ENCODE results near the gene ZNF785.
"Not testable (repeated sequence)": the region's sequence is repeated elsewhere in the genome, so short reads cannot be mapped to it uniquely, and the experiment has no call there.

ZNF785 gene

DNA sequence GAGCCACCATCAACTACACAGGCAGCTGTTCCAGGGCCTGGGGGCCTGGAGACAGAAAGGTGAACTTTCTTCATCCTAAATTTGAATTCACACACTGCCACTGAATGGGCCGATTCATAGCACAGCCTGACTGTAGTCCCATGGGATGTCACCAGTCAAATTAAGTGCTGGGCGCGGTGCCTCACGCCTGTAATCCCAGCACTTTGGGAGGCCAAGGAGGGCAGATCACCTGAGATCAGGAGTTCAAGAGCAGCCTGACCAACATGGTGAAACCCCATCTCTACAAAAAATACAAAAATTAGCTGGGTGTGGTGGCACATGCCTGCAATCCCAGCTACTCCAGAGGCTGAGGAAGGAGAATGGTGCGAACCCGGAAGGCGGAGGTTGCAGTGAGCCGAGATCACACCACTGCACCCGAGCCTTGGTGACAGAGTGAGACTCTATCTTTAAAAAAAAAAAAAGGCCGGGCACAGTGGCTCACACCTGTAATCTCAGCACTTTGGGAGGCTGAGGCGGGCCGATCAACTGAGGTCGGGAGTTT lies 45.4 kb downstream of the ZNF785 start:
- DNase-seq (ENCODE audit: low read depth) = not testable (repeated sequence)

DNA sequence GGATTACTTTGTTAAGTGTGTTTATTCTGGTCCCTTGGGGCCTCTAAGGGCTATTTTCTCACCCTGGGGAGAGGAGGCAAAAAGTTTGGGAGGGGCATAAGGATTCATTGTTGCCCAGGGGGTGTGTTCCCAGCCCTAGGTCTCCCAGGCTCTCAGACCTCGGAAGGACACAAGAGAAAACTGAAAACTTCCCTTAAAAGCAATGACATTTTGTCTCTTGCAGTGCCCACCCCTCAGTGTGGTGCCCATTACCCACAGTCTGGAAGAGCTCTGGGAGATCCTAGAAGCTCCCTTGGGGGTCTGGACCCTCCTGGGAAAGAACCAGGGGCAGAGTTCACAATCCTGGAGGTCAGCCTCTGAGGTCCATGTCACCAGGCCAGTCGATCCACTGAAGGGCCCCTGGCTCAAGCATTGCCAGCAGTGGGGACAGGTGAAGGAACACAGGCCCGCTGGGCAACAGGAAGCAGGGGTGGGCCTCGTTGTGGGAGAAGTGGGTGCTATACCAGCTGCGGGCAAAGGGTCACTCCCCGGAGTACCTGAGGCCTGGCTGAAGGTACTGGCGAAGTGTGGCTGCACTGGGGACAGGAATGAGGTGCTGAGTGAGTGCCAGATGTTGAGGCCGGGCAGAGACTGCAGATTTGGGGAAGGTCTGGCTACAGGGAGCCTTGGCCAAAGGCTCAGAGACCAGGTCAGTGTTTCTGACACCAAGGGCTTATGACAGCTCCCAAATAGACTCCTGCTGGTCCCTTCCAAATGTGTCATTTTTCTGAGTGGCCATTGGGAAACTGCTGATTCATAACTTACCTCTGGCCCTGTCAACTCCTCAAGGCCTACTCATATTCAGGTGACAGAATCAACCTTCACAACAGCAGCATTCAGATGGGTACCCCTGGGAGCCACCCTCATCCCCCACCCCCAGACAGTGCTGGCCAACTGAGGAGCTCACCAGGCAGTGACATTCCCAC lies 46.2 kb downstream of the ZNF785 start:
- no peak for DNase-seq (ENCODE audit: low read depth)

DNA sequence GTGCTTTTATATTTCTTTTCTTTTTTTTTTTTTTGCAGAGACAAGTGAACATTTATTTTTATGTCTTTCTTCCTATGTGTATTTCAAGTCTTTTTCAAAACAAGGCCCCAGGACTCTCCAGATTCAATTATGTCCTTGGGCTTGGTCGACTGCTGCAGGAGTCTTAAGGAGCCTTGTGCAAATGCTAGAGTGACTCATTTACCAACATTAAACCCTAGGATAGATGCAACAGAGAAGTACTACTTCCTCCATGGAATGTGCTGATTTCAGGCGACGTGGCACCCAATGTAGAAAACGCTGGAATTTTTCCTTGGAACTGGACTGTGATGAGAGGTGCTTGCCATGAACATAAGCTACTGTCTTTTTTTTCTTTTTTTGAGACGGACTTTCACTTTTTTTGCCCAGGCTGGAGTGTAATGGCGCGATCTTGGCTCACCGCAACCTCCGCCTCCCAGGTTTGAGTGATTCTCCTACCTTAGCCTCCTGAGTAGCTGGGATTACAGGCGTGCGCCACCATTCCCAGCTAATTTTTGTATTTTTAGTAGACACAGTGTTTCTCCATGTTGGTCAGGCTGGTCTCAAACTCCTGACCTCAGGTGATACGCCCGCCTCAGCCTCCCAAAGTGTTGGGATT lies 49.0 kb downstream of the ZNF785 start:
- not testable (repeated sequence) for DNase-seq (ENCODE audit: low read depth)

DNA sequence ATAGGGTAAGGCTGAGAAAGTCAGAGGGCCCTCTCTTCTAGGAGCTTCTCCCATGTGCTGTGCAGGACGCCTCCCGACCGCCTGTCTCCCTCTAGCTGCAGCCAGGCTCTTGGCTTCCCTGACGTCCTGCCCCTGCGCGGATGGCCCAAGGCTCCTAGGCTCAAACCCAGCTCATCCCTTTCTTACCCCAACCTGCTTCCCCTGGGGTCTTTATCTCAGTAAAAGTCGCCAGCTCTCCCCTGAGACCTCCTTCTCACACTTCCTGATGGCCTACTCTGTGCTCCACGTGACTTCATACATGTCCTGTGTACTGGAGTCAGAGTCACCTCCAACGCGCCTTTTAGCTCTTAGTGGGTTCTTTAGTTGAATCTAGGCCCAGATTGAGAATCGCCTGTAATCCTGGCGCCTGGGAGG lies 49.7 kb downstream of the ZNF785 start:
- peak; percentile 48 for DNase-seq (ENCODE audit: low read depth)

DNA sequence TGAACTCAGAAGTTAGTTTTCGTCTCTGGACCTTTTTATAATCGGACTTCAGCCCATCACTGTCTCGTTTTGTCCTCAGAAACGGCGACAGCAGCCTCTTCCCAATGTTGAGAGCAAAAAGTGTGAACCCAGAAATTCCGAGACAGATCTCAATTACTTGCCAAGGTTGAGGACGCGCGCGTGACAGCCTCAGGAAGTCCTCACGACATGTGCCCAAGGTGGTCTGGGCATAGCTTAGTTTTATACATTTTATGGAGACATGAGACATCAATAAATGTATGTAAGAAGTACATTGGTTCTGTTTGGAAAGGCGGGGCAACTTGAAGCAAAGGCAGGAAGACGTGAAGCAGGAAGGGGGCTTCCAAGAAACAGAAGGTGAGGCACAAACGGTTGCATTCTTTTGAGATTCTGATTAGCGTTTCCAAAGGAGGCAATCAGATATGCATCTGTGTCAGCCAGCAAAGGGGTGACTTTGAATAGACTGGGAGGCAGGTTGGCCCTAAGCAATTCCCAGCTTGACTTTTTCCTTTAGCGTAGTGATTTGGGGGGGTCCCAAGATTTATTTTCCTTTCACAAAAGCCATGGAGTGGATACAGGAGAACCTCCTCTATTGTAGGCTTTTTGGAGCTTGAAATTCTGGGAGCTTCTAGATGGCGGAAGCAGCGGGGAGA lies 50.3 kb downstream of the ZNF785 start:
- DNase-seq (ENCODE audit: low read depth) = no peak

DNA sequence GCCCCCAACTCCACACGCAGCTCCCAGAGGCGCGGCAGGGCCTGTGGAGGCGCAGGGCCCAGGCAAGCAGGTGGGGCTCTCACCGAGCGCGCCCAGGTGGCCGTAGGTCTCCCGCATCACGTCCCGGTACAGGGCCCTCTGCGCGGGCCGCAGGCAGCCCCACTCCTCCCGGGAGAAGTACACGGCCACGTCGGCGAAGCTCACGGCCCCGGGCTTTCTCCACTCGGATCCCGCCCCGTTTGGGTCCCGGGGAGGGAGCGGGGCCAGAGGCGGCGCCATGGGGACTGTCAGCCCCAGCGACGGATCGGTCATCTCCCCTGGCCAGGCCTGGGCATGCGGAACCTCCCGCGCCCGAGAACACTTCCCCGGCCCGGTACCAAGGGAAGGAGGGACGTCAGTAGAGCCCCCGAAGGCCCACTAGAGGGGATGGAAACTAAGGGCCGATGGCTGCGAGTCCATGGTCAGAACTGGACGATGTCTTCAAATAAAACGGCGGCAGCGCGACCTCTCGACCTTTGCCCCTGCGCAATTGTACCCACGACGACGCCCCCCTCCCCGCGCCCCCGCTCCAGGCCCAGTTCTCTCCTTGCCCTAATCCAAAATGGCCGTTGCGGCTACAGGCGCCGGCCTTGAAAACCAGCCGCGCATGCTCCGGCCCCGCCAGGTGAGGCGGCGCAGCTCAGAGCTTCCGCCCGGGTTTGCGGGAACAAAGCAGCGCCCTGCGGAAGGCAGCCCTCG lies 51.0 kb downstream of the ZNF785 start, which contains the start of gene ZNF747:
Gene ZNF747 (minus strand): TSS at position 491 of the 738 bp plus-strand sequence. CDS start 179 bp downstream, at position 312.
- DNase-seq (ENCODE audit: low read depth) = peak; percentile 87

DNA sequence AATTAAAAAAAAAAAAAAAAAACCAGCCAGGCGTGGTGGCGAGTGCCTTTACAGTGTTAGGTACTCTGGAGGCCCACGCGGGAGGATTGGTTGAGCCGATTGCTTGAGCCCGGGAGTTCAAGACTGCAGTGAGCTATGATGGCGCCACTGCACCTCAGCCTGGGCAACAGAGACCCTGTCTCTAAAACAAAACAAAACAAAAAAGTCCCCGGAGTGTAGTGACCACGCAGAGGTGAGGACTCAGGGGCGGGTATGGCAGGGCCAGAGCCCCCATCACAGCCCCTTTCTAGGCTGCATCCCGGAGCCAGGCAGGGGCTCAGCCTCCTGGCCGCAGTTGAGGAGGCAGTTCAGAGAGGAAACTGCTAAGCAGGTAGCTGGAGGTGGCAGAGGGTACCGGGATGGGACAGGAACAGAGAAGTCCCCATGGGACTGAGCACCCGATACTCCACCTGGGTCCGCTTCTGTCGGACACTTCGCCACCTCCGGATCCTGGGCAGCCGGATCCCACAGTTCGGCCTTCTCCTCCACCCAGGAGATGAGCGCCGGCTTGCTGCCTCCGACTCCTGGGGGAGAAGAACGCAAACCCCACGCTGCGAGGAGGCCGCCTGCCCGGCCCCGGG lies 51.6 kb downstream of the ZNF785 start:
- DNase-seq (ENCODE audit: low read depth) = no peak

DNA sequence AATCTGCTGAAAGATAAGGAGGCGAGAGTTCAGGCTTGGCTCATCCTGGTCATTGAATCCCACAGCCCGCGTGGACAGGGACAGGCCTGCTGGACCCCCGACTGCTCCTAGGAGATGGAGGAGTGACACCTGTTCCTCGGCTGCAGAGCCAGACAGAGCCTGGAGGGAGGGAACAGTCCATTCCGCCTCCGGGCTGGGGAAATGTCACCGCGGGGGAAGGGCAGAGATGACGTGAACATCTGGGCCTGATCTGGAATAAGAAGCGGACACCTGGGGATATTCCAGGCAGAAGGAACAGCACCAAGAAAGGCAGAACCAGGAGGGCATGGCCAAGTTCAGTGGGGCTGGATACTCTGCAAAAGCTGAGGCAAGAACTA lies 52.4 kb downstream of the ZNF785 start:
- no peak for DNase-seq (ENCODE audit: low read depth)

DNA sequence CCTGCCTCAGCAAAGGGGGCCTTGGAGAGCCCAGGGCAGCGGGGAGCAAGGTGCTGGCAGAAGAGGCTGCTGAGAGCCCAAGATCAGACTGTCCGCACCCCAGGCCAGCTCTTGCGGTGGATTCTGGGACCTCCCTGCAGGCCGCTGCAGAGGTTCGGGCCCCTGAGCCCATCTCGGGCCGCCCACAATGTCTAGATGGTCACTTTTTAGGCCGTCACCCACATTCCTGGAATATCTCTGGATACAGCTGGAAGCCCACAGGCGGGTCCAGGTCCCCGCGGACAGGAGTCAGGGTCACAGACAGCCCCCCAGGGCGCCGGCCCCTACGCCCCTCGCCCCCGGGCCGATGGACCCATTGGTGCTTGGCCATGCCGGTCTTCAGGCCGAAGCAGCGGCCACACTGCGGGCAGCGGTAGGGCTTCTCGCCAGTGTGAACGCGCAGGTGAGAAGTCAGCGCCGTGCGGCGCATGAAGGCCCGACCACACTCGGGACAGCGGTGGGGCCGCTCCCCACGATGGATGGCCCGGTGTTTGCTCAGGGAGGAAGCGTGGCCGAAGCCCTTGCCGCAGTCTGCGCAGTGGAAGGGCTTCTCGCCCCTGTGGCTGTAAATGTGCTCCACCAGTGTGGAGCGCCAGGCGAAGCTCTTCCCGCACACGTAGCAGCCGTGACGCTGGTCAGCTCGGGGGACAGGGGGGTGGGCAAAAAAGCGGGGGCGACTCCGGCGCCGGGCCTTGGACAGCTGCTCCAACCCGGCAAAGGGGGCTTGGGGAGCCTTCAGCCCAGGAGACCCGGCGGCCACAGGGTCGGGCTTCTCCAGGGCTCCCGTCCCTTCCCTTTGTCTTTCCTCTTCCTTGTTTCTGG lies 53.0 kb downstream of the ZNF785 start:
- DNase-seq (ENCODE audit: low read depth) = no peak

All from stimulated activated CD8-positive, alpha-beta memory T cell treated with anti-CD3 and anti-CD28 coated beads, Interleukin-12 subunit alpha, Interleukin-12 subunit beta, amount 100 ng/mL, for 4 hours (primary cell).